OCI-LY1 (cell line): ENCODE measurements around the gene CACNA1B.
"Not testable (repeated sequence)": the region's sequence is repeated elsewhere in the genome, so short reads cannot be mapped to it uniquely, and the experiment has no call there.

ENCODE experiments used
- H2AFZ ChIP-seq: fragments of 200-600 bp; sonication (generic), shearing (Covaris generic); 2 replicates; pipeline ENCODE4 v1.6.0; 2014; ENCODE audit warnings: antibody characterized with exemption, mild to moderate bottlenecking, low read length
- H3F3A ChIP-seq: fragments of 200-600 bp; sonication (generic), shearing (Covaris generic); 2 replicates; pipeline ENCODE4 v1.6.0; 2014; ENCODE audit warnings: mild to moderate bottlenecking, antibody characterized with exemption, low read length, moderate library complexity; ENCODE audit not compliant: insufficient read depth
- H3K27ac ChIP-seq: fragments of 200-600 bp; sonication (generic); 2 replicates; pipeline ENCODE4 v1.5.1; 2014; ENCODE audit warnings: low read length, mixed run types, mild to moderate bottlenecking, low read depth; ENCODE audit not compliant: poor library complexity, severe bottlenecking
- H3K27me3 ChIP-seq: fragments of 200-600 bp; sonication (generic); 2 replicates; pipeline ENCODE4 v1.6.0; 2014; ENCODE audit warnings: antibody characterized with exemption, mild to moderate bottlenecking, low read length, moderate library complexity; ENCODE audit not compliant: insufficient read depth
- H3K36me3 ChIP-seq: fragments of 200-600 bp; sonication (generic); 2 replicates; pipeline ENCODE4 v1.6.1; 2014; ENCODE audit warnings: mild to moderate bottlenecking, antibody characterized with exemption, low read length, moderate library complexity, mixed read lengths; ENCODE audit not compliant: insufficient read depth
- H3K4me1 ChIP-seq: fragments of 200-600 bp; sonication (generic); 2 replicates; pipeline ENCODE4 v1.5.1; 2014; ENCODE audit warnings: mild to moderate bottlenecking, low read length, moderate library complexity; ENCODE audit not compliant: insufficient read depth, severe bottlenecking
- H3K4me2 ChIP-seq: fragments of 200-600 bp; sonication (generic), shearing (Covaris generic); 2 replicates; pipeline ENCODE4 v1.6.1; 2014; ENCODE audit warnings: low read length
- H3K4me3 ChIP-seq: fragments of 200-600 bp; sonication (generic); 2 replicates; pipeline ENCODE4 v1.5.1; 2014; ENCODE audit warnings: low read length, low read depth, mild to moderate bottlenecking, mixed read lengths; ENCODE audit not compliant: poor library complexity, severe bottlenecking
- H3K79me2 ChIP-seq: fragments of 200-600 bp; shearing (Covaris generic); 2 replicates; pipeline ENCODE4 v1.6.1; 2016; ENCODE audit warnings: mixed run types, low read length, mixed read lengths; ENCODE audit not compliant: insufficient read depth
- H3K9ac ChIP-seq: fragments of 200-600 bp; sonication (generic), shearing (Covaris generic); 2 replicates; pipeline ENCODE4 v1.6.1; 2014; ENCODE audit warnings: mild to moderate bottlenecking, low read length, mixed read lengths
- H3K9me2 ChIP-seq: fragments of 200-600 bp; sonication (generic), shearing (Covaris generic); 2 replicates; pipeline ENCODE4 v1.6.1; 2014; ENCODE audit warnings: low read depth, mild to moderate bottlenecking, low read length, mixed read lengths
- H3K9me3 ChIP-seq: fragments of 200-600 bp; shearing (Covaris generic); 2 replicates; pipeline ENCODE4 v1.6.1; 2014; ENCODE audit warnings: low read length, mixed read lengths
- H4K20me1 ChIP-seq: fragments of 200-600 bp; sonication (generic), shearing (Covaris generic); 2 replicates; pipeline ENCODE4 v1.6.0; 2016; ENCODE audit warnings: mild to moderate bottlenecking, low read length; ENCODE audit not compliant: insufficient read depth
- TF ChIP-seq, protein P1 (sequence below): fragments of 200-600 bp; sonication (generic), shearing (Covaris generic); IDR thresholded peaks from 2 replicates; pipeline ENCODE4 v1.5.1; 2017; ENCODE audit warnings: mild to moderate bottlenecking, antibody characterized with exemption, low read length, moderate library complexity, mixed read lengths

CACNA1B gene

GRCh38 chr9:137885121-137885520 is 7.5 kb downstream of the CACNA1B start:
- not testable (repeated sequence) for H3K36me3 ChIP-seq, H3K79me2 ChIP-seq, H3F3A ChIP-seq, H3K4me3 ChIP-seq, H3K4me1 ChIP-seq, H2AFZ ChIP-seq, H3K9me2 ChIP-seq, H3K4me2 ChIP-seq, H3K27me3 ChIP-seq, H3K27ac ChIP-seq, H3K9ac ChIP-seq, H4K20me1 ChIP-seq, H3K9me3 ChIP-seq

- not testable (repeated sequence) for H3K9ac ChIP-seq, H3K27me3 ChIP-seq, H4K20me1 ChIP-seq, H3K4me2 ChIP-seq, H3K27ac ChIP-seq, H2AFZ ChIP-seq, H3K79me2 ChIP-seq, H3K36me3 ChIP-seq, H3K4me3 ChIP-seq, H3K9me2 ChIP-seq, H3F3A ChIP-seq, H3K4me1 ChIP-seq, H3K9me3 ChIP-seq
Observed at GRCh38 chr9:137888621-137889020, 11.0 kb downstream of the CACNA1B start.

DNA sequence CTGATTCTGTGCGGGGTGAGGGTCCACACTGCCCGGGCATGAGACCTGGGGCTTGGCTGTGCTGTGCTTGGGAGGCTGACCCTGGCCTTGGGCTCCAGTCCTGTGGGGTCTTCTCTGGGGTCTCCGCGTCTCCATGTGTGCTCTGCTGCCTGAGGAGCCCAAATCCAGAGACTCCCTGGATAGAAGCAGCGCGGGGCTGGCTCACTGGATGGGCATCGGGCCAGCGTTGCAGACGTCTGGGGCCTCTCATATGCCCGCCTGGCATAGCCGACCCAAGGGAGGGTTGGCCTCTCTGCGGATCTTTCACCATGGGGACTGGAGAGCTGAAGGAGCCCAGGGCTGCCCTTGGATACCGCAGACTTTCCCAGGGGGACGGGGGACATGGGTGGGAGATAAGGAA is 12.4 kb downstream of the CACNA1B start:
- not testable (repeated sequence) for H4K20me1 ChIP-seq, H2AFZ ChIP-seq, H3K9me3 ChIP-seq, H3K27me3 ChIP-seq, H3K4me1 ChIP-seq, H3K27ac ChIP-seq, H3K9ac ChIP-seq, H3K9me2 ChIP-seq, H3K4me3 ChIP-seq, H3F3A ChIP-seq, H3K79me2 ChIP-seq, H3K4me2 ChIP-seq, H3K36me3 ChIP-seq

DNA sequence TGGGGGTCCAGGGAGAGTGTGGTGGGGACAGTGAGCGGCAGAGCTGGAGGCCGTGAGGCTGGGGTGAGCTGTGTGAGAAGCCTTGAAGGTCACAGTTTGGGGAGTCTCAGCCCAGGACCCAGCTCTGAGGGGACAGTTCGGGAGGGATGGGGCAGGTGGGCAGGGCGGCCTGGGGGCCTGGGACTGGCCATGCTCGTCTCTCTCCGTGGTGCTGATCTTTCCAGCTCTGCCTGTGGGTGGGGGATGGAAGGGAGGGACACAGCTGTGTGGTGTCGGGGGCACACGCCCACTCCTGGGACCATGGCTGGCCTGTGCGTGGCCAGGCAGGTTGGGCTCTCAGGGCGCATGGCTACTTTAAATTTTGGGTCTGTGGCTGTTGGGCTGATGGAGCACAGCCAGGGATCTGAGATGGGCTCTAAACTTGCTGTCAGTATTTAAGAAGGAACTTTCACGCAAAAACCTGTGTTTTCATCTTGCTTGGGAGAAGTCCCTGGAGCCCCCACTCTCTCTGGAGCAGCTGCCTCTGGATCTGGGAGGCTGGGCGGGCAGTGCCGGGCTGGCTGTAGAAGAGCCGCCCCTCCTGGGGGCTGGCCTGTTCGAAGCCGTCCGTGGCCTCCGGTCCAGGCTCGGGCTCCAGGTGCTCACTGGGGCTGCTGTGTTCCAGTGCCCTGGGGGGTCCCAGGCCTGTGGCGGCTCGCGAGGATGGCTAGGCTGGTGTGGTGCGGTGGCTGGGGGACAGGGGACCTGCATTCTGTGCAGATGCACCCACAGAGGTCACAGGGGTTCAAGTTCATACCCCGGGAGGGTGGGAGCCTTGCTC is 13.4 kb downstream of the CACNA1B start:
- not testable (repeated sequence) for H3K36me3 ChIP-seq, H4K20me1 ChIP-seq, H3K27ac ChIP-seq, H3F3A ChIP-seq, H3K4me2 ChIP-seq, H2AFZ ChIP-seq, H3K4me1 ChIP-seq, H3K4me3 ChIP-seq, H3K9ac ChIP-seq, H3K9me2 ChIP-seq, H3K9me3 ChIP-seq, H3K79me2 ChIP-seq, H3K27me3 ChIP-seq

DNA sequence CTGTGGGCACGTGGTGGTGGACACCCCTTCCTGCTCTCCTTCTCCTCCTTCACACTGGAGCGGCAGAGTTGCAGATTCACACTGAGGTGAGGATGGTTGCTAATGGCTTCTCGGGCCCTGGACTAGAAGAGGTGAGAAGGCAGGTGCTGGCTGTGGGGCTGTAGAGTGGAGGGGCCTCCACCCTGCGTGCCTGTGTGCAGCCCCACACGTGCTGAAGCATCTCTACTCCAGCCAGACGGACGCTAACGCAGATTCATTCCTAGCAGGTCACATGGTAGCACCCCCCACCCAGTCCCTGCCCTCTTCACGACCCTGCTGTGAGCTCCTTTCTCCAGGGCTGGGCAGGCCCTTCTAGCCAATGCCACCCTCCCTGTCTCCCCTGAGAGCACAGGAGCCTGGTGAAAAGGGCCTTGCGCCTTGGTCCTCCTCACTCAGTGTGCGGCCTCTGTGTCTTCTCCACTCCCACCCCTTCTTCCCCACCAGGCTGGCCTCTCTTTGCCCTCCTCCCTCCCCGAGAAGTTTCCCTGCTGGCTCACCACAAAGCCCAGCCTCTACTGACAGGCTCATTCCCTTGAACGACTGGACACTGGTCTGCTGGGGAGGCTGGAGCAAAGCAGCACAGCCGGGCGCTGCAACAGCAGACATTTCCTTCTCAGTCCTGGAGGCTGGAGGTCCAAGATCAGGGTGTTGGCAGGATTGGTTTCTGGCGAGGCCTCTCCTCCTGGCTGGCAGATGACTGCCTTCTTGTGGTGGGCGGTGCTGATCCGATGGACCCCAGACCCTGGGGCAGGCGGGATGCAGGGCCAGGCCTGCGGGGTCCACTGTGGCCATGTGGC is 14.2 kb downstream of the CACNA1B start:
- Histone ChIP-seq H2AFZ (no peak overlapping the region), H3K4me2 (no peak overlapping the region), H3K9me3 (no peaks in the 10 kb centered on the region), H3F3A (no peaks in the 10 kb centered on the region), H3K4me1 (no peaks in the 10 kb centered on the region), H3K79me2 (no peaks in the 10 kb centered on the region), H3K9ac (no peak overlapping the region), H3K4me3 (no peak overlapping the region), H3K36me3 (no peaks in the 10 kb centered on the region), H4K20me1 (no peaks in the 10 kb centered on the region), H3K27ac (no peak overlapping the region), H3K27me3 (no peaks in the 10 kb centered on the region), H3K9me2 (no peaks in the 10 kb centered on the region)
- TF ChIP-seq, protein P1, sequence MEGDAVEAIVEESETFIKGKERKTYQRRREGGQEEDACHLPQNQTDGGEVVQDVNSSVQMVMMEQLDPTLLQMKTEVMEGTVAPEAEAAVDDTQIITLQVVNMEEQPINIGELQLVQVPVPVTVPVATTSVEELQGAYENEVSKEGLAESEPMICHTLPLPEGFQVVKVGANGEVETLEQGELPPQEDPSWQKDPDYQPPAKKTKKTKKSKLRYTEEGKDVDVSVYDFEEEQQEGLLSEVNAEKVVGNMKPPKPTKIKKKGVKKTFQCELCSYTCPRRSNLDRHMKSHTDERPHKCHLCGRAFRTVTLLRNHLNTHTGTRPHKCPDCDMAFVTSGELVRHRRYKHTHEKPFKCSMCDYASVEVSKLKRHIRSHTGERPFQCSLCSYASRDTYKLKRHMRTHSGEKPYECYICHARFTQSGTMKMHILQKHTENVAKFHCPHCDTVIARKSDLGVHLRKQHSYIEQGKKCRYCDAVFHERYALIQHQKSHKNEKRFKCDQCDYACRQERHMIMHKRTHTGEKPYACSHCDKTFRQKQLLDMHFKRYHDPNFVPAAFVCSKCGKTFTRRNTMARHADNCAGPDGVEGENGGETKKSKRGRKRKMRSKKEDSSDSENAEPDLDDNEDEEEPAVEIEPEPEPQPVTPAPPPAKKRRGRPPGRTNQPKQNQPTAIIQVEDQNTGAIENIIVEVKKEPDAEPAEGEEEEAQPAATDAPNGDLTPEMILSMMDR = no peak
